Neural cell (in vitro differentiated cells): Measurements from ENCODE around the gene SMAD1. TPM values are rescaled to one million over a fixed set of nuclear protein-coding genes. Genes with fewer than 3 reads are reported as not detected.

Source experiments
- H2AFZ ChIP-seq: fragments of 200-600, 300-800 bp; sonication (generic), shearing (Covaris generic); 2 replicates; pipeline ENCODE4 v1.6.0; 2014; ENCODE audit warnings: low read depth, mild to moderate bottlenecking, antibody characterized with exemption, low read length, moderate library complexity
- H3F3A ChIP-seq: fragments of 200-600 bp; shearing (Covaris generic); 2 replicates; pipeline ENCODE4 v1.6.1; 2016; ENCODE audit warnings: mild to moderate bottlenecking, moderate library complexity, mixed read lengths, antibody characterized with exemption, low read length; ENCODE audit not compliant: insufficient read depth, poor library complexity, severe bottlenecking
- H3K27ac ChIP-seq: fragments of 200-600, 300-800 bp; sonication (generic), shearing (Covaris generic); 2 replicates; pipeline ENCODE4 v1.5.1; 2014; ENCODE audit warnings: mild to moderate bottlenecking, low read length, moderate library complexity
- H3K27me3 ChIP-seq: fragments of 300-800, 200-600 bp; sonication (generic), shearing (Covaris generic); 2 replicates; pipeline ENCODE4 v1.6.0; 2014; ENCODE audit warnings: mild to moderate bottlenecking, low read depth, low read length, moderate library complexity; ENCODE audit not compliant: insufficient read depth
- H3K36me3 ChIP-seq: fragments of 300-800, 200-600 bp; sonication (generic), shearing (Covaris generic); 2 replicates; pipeline ENCODE4 v1.5.1; 2014; ENCODE audit warnings: mild to moderate bottlenecking, antibody characterized with exemption, low read length, moderate library complexity; ENCODE audit not compliant: insufficient read depth
- H3K4me2 ChIP-seq: fragments of 300-800, 200-600 bp; sonication (generic), shearing (Covaris generic); 2 replicates; pipeline ENCODE4 v1.6.0; 2014; ENCODE audit warnings: mild to moderate bottlenecking, low read length
- H3K4me3 ChIP-seq: fragments of 300-800, 200-600 bp; sonication (generic), shearing (Covaris generic); 2 replicates; pipeline ENCODE4 v1.5.1; 2014; ENCODE audit warnings: mild to moderate bottlenecking, low read length, moderate library complexity
- H3K79me2 ChIP-seq: fragments of 200-600 bp; shearing (Covaris generic); replicated peaks from 2 replicates; pipeline ENCODE4 v1.6.0; 2014; ENCODE audit warnings: mild to moderate bottlenecking, low read length, moderate library complexity; ENCODE audit not compliant: insufficient read depth
- H3K9ac ChIP-seq: fragments of 300-800, 200-600 bp; sonication (generic), shearing (Covaris generic); 2 replicates; pipeline ENCODE4 v1.6.1; 2016; ENCODE audit warnings: mild to moderate bottlenecking, low read length, mixed read lengths
- H3K9me2 ChIP-seq: fragments of 200-600 bp; shearing (Covaris generic); 2 replicates; pipeline ENCODE4 v1.6.1; 2016; ENCODE audit warnings: mild to moderate bottlenecking, low read length, mixed read lengths; ENCODE audit not compliant: insufficient read depth
- H3K9me3 ChIP-seq: fragments of 200-600, 300-800 bp; sonication (generic), shearing (Covaris generic); 2 replicates; pipeline ENCODE4 v1.6.1; 2016; ENCODE audit warnings: mild to moderate bottlenecking, mixed run types, low read length, moderate library complexity, mixed read lengths
- H4K20me1 ChIP-seq: fragments of 200-600 bp; shearing (Covaris generic); 2 replicates; pipeline ENCODE4 v1.6.1; 2016; ENCODE audit warnings: mild to moderate bottlenecking, mixed run types; ENCODE audit not compliant: insufficient read depth
- CTCF ChIP-seq: fragments of 450-650 bp; IDR thresholded peaks from 2 replicates; pipeline ENCODE4 v1.5.1; 2014; ENCODE audit warnings: antibody characterized with exemption, mild to moderate bottlenecking, moderate library complexity; ENCODE audit not compliant: poor library complexity, severe bottlenecking
- EP300 ChIP-seq: fragments of 450-650 bp; conservative IDR thresholded peaks from 2 replicates; pipeline ENCODE4 v1.6.1; 2014; ENCODE audit warnings: antibody characterized with exemption, mild to moderate bottlenecking, moderate library complexity; ENCODE audit not compliant: poor library complexity, severe bottlenecking
- EZH2 ChIP-seq: fragments of 200-600, 300-800 bp; shearing (Covaris generic), sonication (generic); IDR thresholded peaks from 2 replicates; pipeline ENCODE4 v1.6.1; 2014; ENCODE audit warnings: antibody characterized with exemption, low read length, borderline replicate concordance, mild to moderate bottlenecking; ENCODE audit not compliant: insufficient read depth, poor library complexity, severe bottlenecking
- MXI1 ChIP-seq: fragments of 450-650 bp; conservative IDR thresholded peaks from 2 replicates; pipeline ENCODE4 v1.6.1; 2014; ENCODE audit warnings: antibody characterized with exemption, mild to moderate bottlenecking; ENCODE audit not compliant: poor library complexity, severe bottlenecking
- POLR2AphosphoS5 ChIP-seq: IDR thresholded peaks from 2 replicates; pipeline ENCODE4 v1.6.1; 2012
- RAD21 ChIP-seq: fragments of 450-650 bp; conservative IDR thresholded peaks from 2 replicates; pipeline ENCODE4 v1.6.1; 2014; ENCODE audit warnings: antibody characterized with exemption, mild to moderate bottlenecking, moderate library complexity
- REST ChIP-seq: IDR thresholded peaks from 2 replicates; pipeline ENCODE4 v1.6.1; 2012; ENCODE audit warnings: borderline replicate concordance
- SMC3 ChIP-seq: fragments of 450-650 bp; conservative IDR thresholded peaks from 2 replicates; pipeline ENCODE4 v1.6.1; 2014; ENCODE audit warnings: antibody characterized with exemption, mild to moderate bottlenecking, moderate library complexity; ENCODE audit not compliant: poor library complexity
- TAF1 ChIP-seq: IDR thresholded peaks from 2 replicates; pipeline ENCODE4 v1.6.1; 2012; ENCODE audit warnings: low read depth
- polyA minus RNA-seq: library from RNA; depleted of rRNA, polyadenylated mRNA; stranded (reverse); fragments of >200 nt; gene quantifications from 2 replicates; pipeline ENCODE4 v1.2.3, GENCODE V29; 2014
- polyA plus RNA-seq: library from polyadenylated mRNA; depleted of rRNA; stranded (reverse); fragments of >200 nt; gene quantifications from 2 replicates; pipeline ENCODE4 v1.2.3, GENCODE V29; 2014

Gene SMAD1
- polyA plus RNA-seq (26.8 and 31.7 TPM in 2 replicates), polyA minus RNA-seq (25.3 and 49.1 TPM in 2 replicates)

- H3K9ac ChIP-seq: peak within 1 kb of the TSS; percentile 86
- peak within 1 kb of the TSS; percentile 83 for H3K4me3 ChIP-seq
- no peaks in the 10 kb centered on the region for H3K36me3 ChIP-seq
- H3F3A ChIP-seq: no peaks in the 10 kb centered on the region
- H3K27me3 ChIP-seq: no peaks in the 10 kb centered on the region
- peaks cover 35% of the 10 kb centered on the region for H3K79me2 ChIP-seq
- H3K9me2 ChIP-seq: no peaks in the 10 kb centered on the region
- peak within 1 kb of the TSS; percentile 93 for H3K27ac ChIP-seq
- TF ChIP-seq EP300: no peak
- TF ChIP-seq TAF1: peak; percentile 48
- TF ChIP-seq MXI1: peak; percentile 58
- TF ChIP-seq CTCF: no peak
- TF ChIP-seq SMC3: no peak
- peak; percentile 36 for TF ChIP-seq REST
- no peak for TF ChIP-seq EZH2
- peak; percentile 78 for TF ChIP-seq POLR2AphosphoS5
- TF ChIP-seq RAD21: no peak
- peak within 1 kb of the TSS; percentile 70 for H2AFZ ChIP-seq
- H3K4me2 ChIP-seq: peak within 1 kb of the TSS; percentile 100
- no peaks in the 10 kb centered on the region for H4K20me1 ChIP-seq
- H3K9me3 ChIP-seq: no peaks in the 10 kb centered on the region
Measured at GRCh38 chr4:145481164-145481941, at the start of gene SMAD1. SMAD1 (plus strand) TSS chr4:145481853; CDS start chr4:145514614, 32,761 bp downstream.

- Histone ChIP-seq H2AFZ (no peak overlapping the region), H3K4me3 (no peak overlapping the region), H3K27ac (no peak overlapping the region), H3K9me2 (no peaks in the 10 kb centered on the region), H3K9ac (no peak overlapping the region), H4K20me1 (no peaks in the 10 kb centered on the region), H3F3A (no peaks in the 10 kb centered on the region), H3K36me3 (no peaks in the 10 kb centered on the region), H3K27me3 (no peaks in the 10 kb centered on the region), H3K9me3 (no peaks in the 10 kb centered on the region), H3K79me2 (no peaks in the 10 kb centered on the region), H3K4me2 (no peak overlapping the region)
- TF ChIP-seq TAF1: no peak
- no peak for TF ChIP-seq CTCF
- no peak for TF ChIP-seq REST
- no peak for TF ChIP-seq SMC3
- TF ChIP-seq EZH2: no peak
- TF ChIP-seq POLR2AphosphoS5: no peak
- TF ChIP-seq EP300: no peak
- no peak for TF ChIP-seq MXI1
Measured at GRCh38 chr4:145433684-145434083, 48.0 kb upstream of the SMAD1 start.
